MM.1S (cell line): ENCODE results near the gene RAB3A.

Source experiments
- DNase-seq: peaks from one replicate; pipeline ENCODE4 v3.0.0-alpha.2; 2015
- H2AFZ ChIP-seq: fragments of 300-600 bp; sonication (generic); 2 replicates; pipeline ENCODE4 v1.6.0; 2016; ENCODE audit warnings: antibody characterized with exemption, low read length
- H3F3A ChIP-seq: fragments of 300-600 bp; sonication (generic); 2 replicates; pipeline ENCODE4 v1.6.1; 2016; ENCODE audit warnings: mild to moderate bottlenecking, antibody characterized with exemption, low read length, moderate library complexity, mixed read lengths; ENCODE audit not compliant: insufficient read depth
- H3K27ac ChIP-seq: fragments of 300-600 bp; sonication (generic); 2 replicates; pipeline ENCODE4 v1.5.1; 2016; ENCODE audit warnings: mild to moderate bottlenecking, low read length
- H3K27me3 ChIP-seq: fragments of 300-600 bp; sonication (generic); replicated peaks from 2 replicates; pipeline ENCODE4 v1.6.0; 2016; ENCODE audit warnings: low read length; ENCODE audit not compliant: insufficient read depth
- H3K36me3 ChIP-seq: fragments of 300-600 bp; sonication (generic); replicated peaks from 2 replicates; pipeline ENCODE4 v1.6.1; 2016; ENCODE audit warnings: mild to moderate bottlenecking, low read length, mixed read lengths; ENCODE audit not compliant: insufficient read depth
- H3K4me1 ChIP-seq: fragments of 300-600 bp; sonication (generic); 2 replicates; pipeline ENCODE4 v1.6.1; 2016; ENCODE audit warnings: low read length, mixed read lengths
- H3K4me2 ChIP-seq: fragments of 300-600 bp; sonication (generic); 2 replicates; pipeline ENCODE4 v1.6.0; 2016; ENCODE audit warnings: low read depth, low read length
- H3K4me3 ChIP-seq: fragments of 300-600 bp; sonication (generic); 2 replicates; pipeline ENCODE4 v1.5.1; 2016; ENCODE audit warnings: low read length, mixed read lengths
- H3K79me2 ChIP-seq: fragments of 300-600 bp; sonication (generic); 2 replicates; pipeline ENCODE4 v1.6.1; 2016; ENCODE audit warnings: mixed run types, low read length, mixed read lengths
- H3K9ac ChIP-seq: fragments of 300-600 bp; sonication (generic); 2 replicates; pipeline ENCODE4 v1.6.1; 2016; ENCODE audit warnings: low read length, mixed read lengths
- H3K9me2 ChIP-seq: fragments of 300-600 bp; sonication (generic); replicated peaks from 2 replicates; pipeline ENCODE4 v1.6.1; 2016; ENCODE audit warnings: mild to moderate bottlenecking, low read length, mixed read lengths; ENCODE audit not compliant: insufficient read depth
- H3K9me3 ChIP-seq: fragments of 300-600 bp; sonication (generic); replicated peaks from 2 replicates; pipeline ENCODE4 v1.6.1; 2016; ENCODE audit warnings: mild to moderate bottlenecking, low read length, mixed read lengths; ENCODE audit not compliant: insufficient read depth
- H4K20me1 ChIP-seq: fragments of 300-600 bp; sonication (generic); 2 replicates; pipeline ENCODE4 v1.6.1; 2016; ENCODE audit warnings: mild to moderate bottlenecking, low read length, moderate library complexity, mixed read lengths; ENCODE audit not compliant: insufficient read depth
- CTCF ChIP-seq: fragments of 300-600 bp; sonication (generic); IDR thresholded peaks from 2 replicates; pipeline ENCODE4 v1.5.1; 2016; ENCODE audit warnings: antibody characterized with exemption, low read length, mixed read lengths
- EZH2 ChIP-seq: fragments of 300-600 bp; sonication (generic); optimal IDR thresholded peaks from 2 replicates; pipeline ENCODE3; 2017; ENCODE audit warnings: low read depth, mild to moderate bottlenecking, antibody characterized with exemption, low read length, mixed read lengths
- EZH2phosphoT487 ChIP-seq: fragments of 300-600 bp; sonication (generic); IDR thresholded peaks from 2 replicates; pipeline ENCODE4 v1.6.1; 2018; ENCODE audit warnings: antibody characterized with exemption, low read length

RAB3A gene

GRCh38 chr19:18202778-18203407, 949 bp downstream of the RAB3A start:
- no peak overlapping the region for H3K27ac ChIP-seq
- DNase-seq: peak; percentile 51
- TF ChIP-seq EZH2phosphoT487: no peak
- peak; percentile 36 for TF ChIP-seq CTCF

GRCh38 chr19:18202397-18202777, 1.5 kb downstream of the RAB3A start:
- Histone ChIP-seq H3K79me2 (peaks cover 16% of the 10 kb centered on the region), H3K4me3 (peak overlapping the region; percentile 87; the same call in 1 of the 2 replicates), H3K4me1 (peaks cover 11% of the 10 kb centered on the region), H3K4me2 (peak overlapping the region; percentile 100; the same call in 1 of the 2 replicates), H4K20me1 (no peaks in the 10 kb centered on the region), H3K9me2 (no peaks in the 10 kb centered on the region), H3K36me3 (no peaks in the 10 kb centered on the region), H2AFZ (no peak overlapping the region), H3F3A (peaks cover 6% of the 10 kb centered on the region), H3K9me3 (no peaks in the 10 kb centered on the region), H3K27ac (no peak overlapping the region), H3K9ac (no peak overlapping the region; the same call in 1 of the 2 replicates), H3K27me3 (no peaks in the 10 kb centered on the region)
- no peak for TF ChIP-seq CTCF
- TF ChIP-seq EZH2phosphoT487: no peak
- TF ChIP-seq EZH2: no peak
- DNase-seq: no peak

More at GRCh38 chr19:18202778-18203407, 949 bp downstream of the RAB3A start:
- H3F3A ChIP-seq: peaks cover 6% of the 10 kb centered on the region
- peaks cover 2% of the 10 kb centered on the region for H3K27me3 ChIP-seq
- H2AFZ ChIP-seq: peak overlapping the region; percentile 72; the same call in 1 of the 2 replicates
- no peaks in the 10 kb centered on the region for H3K36me3 ChIP-seq
- H3K4me1 ChIP-seq: peaks cover 11% of the 10 kb centered on the region
- peak overlapping the region; percentile 87 for H3K4me3 ChIP-seq
- peak overlapping the region; percentile 100 for H3K4me2 ChIP-seq
- peak overlapping the region; percentile 61; the same call in 1 of the 2 replicates for H3K9ac ChIP-seq
- H3K79me2 ChIP-seq: peaks cover 16% of the 10 kb centered on the region
- no peaks in the 10 kb centered on the region for H3K9me2 ChIP-seq
- no peaks in the 10 kb centered on the region for H3K9me3 ChIP-seq
- H4K20me1 ChIP-seq: no peaks in the 10 kb centered on the region

DNA sequence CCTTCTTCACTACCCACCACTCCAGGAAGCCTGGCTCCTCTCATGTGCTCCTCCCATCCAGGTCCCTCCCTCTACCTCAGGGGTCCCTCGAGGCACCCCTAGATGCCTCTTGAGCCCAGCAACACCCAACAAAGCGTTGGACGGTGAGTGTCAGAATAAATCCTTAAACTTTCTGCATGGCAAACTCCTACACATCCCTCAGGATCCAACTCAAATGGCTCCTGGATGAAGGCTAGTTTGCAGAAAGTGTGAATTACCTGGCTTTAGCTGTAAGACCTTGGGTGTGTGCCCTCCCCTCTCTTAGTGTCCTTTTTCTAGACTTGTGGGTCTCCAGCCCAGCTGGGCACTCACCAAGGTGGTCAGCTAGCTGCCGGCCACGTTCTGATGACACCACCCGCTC, 5.5 kb downstream of the RAB3A start:
- Histone ChIP-seq H3K4me1 (peaks cover 14% of the 10 kb centered on the region), H3K27me3 (no peaks in the 10 kb centered on the region), H4K20me1 (no peaks in the 10 kb centered on the region), H3K79me2 (peaks cover 21% of the 10 kb centered on the region), H3K4me2 (no peak overlapping the region), H3K36me3 (no peaks in the 10 kb centered on the region), H2AFZ (no peak overlapping the region), H3K9me3 (no peaks in the 10 kb centered on the region), H3K27ac (no peak overlapping the region), H3K9me2 (no peaks in the 10 kb centered on the region), H3F3A (no peaks in the 10 kb centered on the region), H3K9ac (no peak overlapping the region), H3K4me3 (no peak overlapping the region)
- no peak for DNase-seq
- TF ChIP-seq CTCF (no peak), EZH2 (no peak), EZH2phosphoT487 (no peak)
